Effector CD4-positive, alpha-beta T cell (primary cell): ENCODE results near the gene KCND3.
"Not testable (repeated sequence)": the region's sequence is repeated elsewhere in the genome, so short reads cannot be mapped to it uniquely, and the experiment has no call there.

Experiments
- DNase-seq: peaks from one replicate; pipeline ENCODE4 v3.0.0-alpha.2; 2020

KCND3 gene

GRCh38 chr1:111803951-111804350 lies 185.5 kb downstream of the KCND3 start:
- no peak for DNase-seq

- DNase-seq, result no peak
Measured at GRCh38 chr1:111802984-111803383, 186.5 kb downstream of the KCND3 start.

- DNase-seq, result no peak
Measured at GRCh38 chr1:111802110-111802509, 187.4 kb downstream of the KCND3 start.

GRCh38 chr1:111801071-111801850 lies 188.2 kb downstream of the KCND3 start:
- DNase-seq, result no peak

- not testable (repeated sequence) for DNase-seq
Measured at GRCh38 chr1:111799722-111800121, 189.7 kb downstream of the KCND3 start.

GRCh38 chr1:111798580-111798979 lies 190.9 kb downstream of the KCND3 start:
- DNase-seq, result no peak

- DNase-seq, result no peak
Measured at GRCh38 chr1:111795401-111795800, 194.1 kb downstream of the KCND3 start.

GRCh38 chr1:111793923-111794322 lies 195.5 kb downstream of the KCND3 start:
- no peak for DNase-seq

- DNase-seq, result no peak
Measured at GRCh38 chr1:111792249-111792648, 197.2 kb downstream of the KCND3 start.

- DNase-seq, result no peak
Measured at GRCh38 chr1:111791776-111792175, 197.7 kb downstream of the KCND3 start.

- no peak for DNase-seq
Measured at GRCh38 chr1:111789666-111790316, 199.7 kb downstream of the KCND3 start.

- no peak for DNase-seq
Measured at GRCh38 chr1:111789142-111789541, 200.3 kb downstream of the KCND3 start.

- no peak for DNase-seq
Measured at GRCh38 chr1:111786669-111787207, 202.7 kb downstream of the KCND3 start.

GRCh38 chr1:111784273-111784901 lies 205.1 kb downstream of the KCND3 start:
- no peak for DNase-seq

GRCh38 chr1:111779546-111779945 lies 209.9 kb downstream of the KCND3 start:
- DNase-seq, result no peak

- no peak for DNase-seq
Measured at GRCh38 chr1:111778541-111779051, 210.9 kb downstream of the KCND3 start.

- DNase-seq, result no peak
Measured at GRCh38 chr1:111778066-111778465, 211.4 kb downstream of the KCND3 start.

GRCh38 chr1:111777301-111777700 lies 212.2 kb downstream of the KCND3 start:
- no peak for DNase-seq

- DNase-seq, result no peak
Measured at GRCh38 chr1:111776861-111777260, 212.6 kb downstream of the KCND3 start.

GRCh38 chr1:111776391-111776790 lies 213.1 kb downstream of the KCND3 start:
- DNase-seq, result no peak

- no peak for DNase-seq
Measured at GRCh38 chr1:111775966-111776365, 213.5 kb downstream of the KCND3 start.

- no peak for DNase-seq
Measured at GRCh38 chr1:111770916-111771315, 218.6 kb downstream of the KCND3 start.

GRCh38 chr1:111769517-111770146 lies 219.8 kb downstream of the KCND3 start:
- DNase-seq, result peak; percentile 48
